Stomach (tissue), 9 donors: ENCODE data around the gene SPHK2. TPM values are rescaled to one million over a fixed set of nuclear protein-coding genes. Genes with fewer than 3 reads are reported as not detected.

ENCODE experiments used
- DNase-seq, 2 donors: peaks; one replicate each; pipeline versions ENCODE4 v3.0.0 to v3.0.0-alpha.2; 2013 to 2019
- H3K27ac ChIP-seq, 5 donors: fragments of 200-600 bp in 4 of 5; sonication (generic) in 4 of 5; one replicate each; pipeline ENCODE4 v1.5.1; 2013 to 2019; ENCODE audit warnings: mild to moderate bottlenecking in 1 of 5, moderate library complexity in 1 of 5
- H3K27me3 ChIP-seq, 3 donors: fragments of 200-600 bp; sonication (generic); one replicate each; pipeline ENCODE4 v1.5.1; 2017 to 2019; ENCODE audit warnings: mixed run types in 1 of 3
- H3K36me3 ChIP-seq, 4 donors: fragments of 200-600 bp; sonication (generic); 1 replicate in 3 of 4; 2 replicates in 1 of 4; pipeline ENCODE4 v1.5.1; 2016 to 2019
- H3K4me1 ChIP-seq, 4 donors: fragments of 200-600 bp; sonication (generic); one replicate each; pipeline ENCODE4 v1.5.1; 2016 to 2019
- H3K4me3 ChIP-seq, 4 donors: fragments of 200-600 bp; sonication (generic) in 3 of 4; one replicate each; pipeline ENCODE4 v1.5.1; 2016 to 2019; ENCODE audit warnings: mild to moderate bottlenecking in 1 of 4
- H3K9me3 ChIP-seq, 4 donors: fragments of 200-600 bp; sonication (generic); one replicate each; pipeline ENCODE4 v1.5.1; 2016 to 2019
- EP300 ChIP-seq: sonication (generic); formaldehyde crosslinking; IDR thresholded peaks from one replicate; pipeline ENCODE4 v1.6.1; 2017; ENCODE audit warnings: antibody characterized with exemption
- POLR2A ChIP-seq, 4 donors: fragments of 450-650 bp; IDR thresholded peaks; one replicate each; pipeline ENCODE4 v1.6.1; 2016; ENCODE audit warnings: antibody characterized with exemption in 4 of 4, control low read depth in 2 of 4, mild to moderate bottlenecking in 1 of 4, moderate library complexity in 1 of 4
- POLR2AphosphoS5 ChIP-seq, 3 donors: sonication (generic); formaldehyde crosslinking; IDR thresholded peaks; one replicate each; pipeline ENCODE4 v1.6.1; 2016; ENCODE audit warnings: antibody characterized with exemption in 3 of 3
- WGBS, 5 donors: extraction: QIAGEN DNeasy Blood & Tissue Kit in 3 of 5; methylation state at CpG; one replicate each; pipeline versions ENCODE4 v1.1.5 to v1.1.7; 2013 to 2018; 5-methylcytosine and 5-hydroxymethylcytosine counted together
- intact Hi-C: fragments of 100-400 bp; cut with DNase I; formaldehyde crosslinking; loops from one replicate; pipeline ENCODE4 v1.15.1; 2023; ENCODE audit warnings: low total_unique reads
- polyA plus RNA-seq, 3 donors: library from polyadenylated mRNA; stranded (reverse); fragments of 200-250 nt; gene quantifications; one replicate each; pipeline ENCODE4 v1.2.3, GENCODE V29; 2013
- total RNA-seq, 5 donors: library from RNA; depleted of rRNA; stranded (reverse); fragments of >200 nt; gene quantifications; one replicate each; pipeline versions ENCODE4 v1.1.0 to v1.2.3, GENCODE V29; 2014 to 2016
- TF ChIP-seq, protein P1 (sequence below), 7 experiments: fragments of 450-650 bp in 4 of 7; fragments of 200-600 bp in 3 of 7; sonication (generic) in 3 of 7; IDR thresholded peaks; one replicate each; pipeline ENCODE4 v1.5.1; 2016 to 2019; ENCODE audit warnings: antibody characterized with exemption in 7 of 7, control low read depth in 2 of 7, mild to moderate bottlenecking in 1 of 7
- donor health status: healthy with polysubstance abuse.
- donor health status: Bipolar disorder and iron deficiency.
- donor health status: healthy.

The SPHK2 gene
- total and polyA plus RNA-seq, 8 donors = 9.4 to 156 (median 19.6) TPM

GRCh38 chr19:48635966-48636858 is 16.9 kb downstream of the SPHK2 start:
- peaks cover 0 to 16% (median 9%) of the 10 kb centered on the region in 4 donors for H3K36me3 ChIP-seq
- peak overlapping the region; percentile 90 to 98 (median 96) for H3K27ac ChIP-seq
- peak in 1 of 2 donors; percentile 77 for DNase-seq
- H3K9me3 ChIP-seq = no peaks in the 10 kb centered on the region
- peaks cover 56 to 83% (median 72%) of the 10 kb centered on the region in 4 donors for H3K4me1 ChIP-seq
- no peaks in the 10 kb centered on the region for H3K27me3 ChIP-seq
- peak overlapping the region; percentile 62 to 81 (median 76) for H3K4me3 ChIP-seq
- WGBS, 5 donors = 0 to 2% (median 1%) methylated on average over 26 to 35 of the region's 35 CpGs
- no peak for TF ChIP-seq EP300
- TF ChIP-seq, protein P1, sequence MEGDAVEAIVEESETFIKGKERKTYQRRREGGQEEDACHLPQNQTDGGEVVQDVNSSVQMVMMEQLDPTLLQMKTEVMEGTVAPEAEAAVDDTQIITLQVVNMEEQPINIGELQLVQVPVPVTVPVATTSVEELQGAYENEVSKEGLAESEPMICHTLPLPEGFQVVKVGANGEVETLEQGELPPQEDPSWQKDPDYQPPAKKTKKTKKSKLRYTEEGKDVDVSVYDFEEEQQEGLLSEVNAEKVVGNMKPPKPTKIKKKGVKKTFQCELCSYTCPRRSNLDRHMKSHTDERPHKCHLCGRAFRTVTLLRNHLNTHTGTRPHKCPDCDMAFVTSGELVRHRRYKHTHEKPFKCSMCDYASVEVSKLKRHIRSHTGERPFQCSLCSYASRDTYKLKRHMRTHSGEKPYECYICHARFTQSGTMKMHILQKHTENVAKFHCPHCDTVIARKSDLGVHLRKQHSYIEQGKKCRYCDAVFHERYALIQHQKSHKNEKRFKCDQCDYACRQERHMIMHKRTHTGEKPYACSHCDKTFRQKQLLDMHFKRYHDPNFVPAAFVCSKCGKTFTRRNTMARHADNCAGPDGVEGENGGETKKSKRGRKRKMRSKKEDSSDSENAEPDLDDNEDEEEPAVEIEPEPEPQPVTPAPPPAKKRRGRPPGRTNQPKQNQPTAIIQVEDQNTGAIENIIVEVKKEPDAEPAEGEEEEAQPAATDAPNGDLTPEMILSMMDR (IDR thresholded peaks at IDR 0.05) = no peak
- TF ChIP-seq POLR2A (IDR thresholded peaks at IDR 0.05) = no peak
- TF ChIP-seq POLR2AphosphoS5 (IDR thresholded peaks at IDR 0.05) = no peak
- intact Hi-C loops = no loop called here

DNA sequence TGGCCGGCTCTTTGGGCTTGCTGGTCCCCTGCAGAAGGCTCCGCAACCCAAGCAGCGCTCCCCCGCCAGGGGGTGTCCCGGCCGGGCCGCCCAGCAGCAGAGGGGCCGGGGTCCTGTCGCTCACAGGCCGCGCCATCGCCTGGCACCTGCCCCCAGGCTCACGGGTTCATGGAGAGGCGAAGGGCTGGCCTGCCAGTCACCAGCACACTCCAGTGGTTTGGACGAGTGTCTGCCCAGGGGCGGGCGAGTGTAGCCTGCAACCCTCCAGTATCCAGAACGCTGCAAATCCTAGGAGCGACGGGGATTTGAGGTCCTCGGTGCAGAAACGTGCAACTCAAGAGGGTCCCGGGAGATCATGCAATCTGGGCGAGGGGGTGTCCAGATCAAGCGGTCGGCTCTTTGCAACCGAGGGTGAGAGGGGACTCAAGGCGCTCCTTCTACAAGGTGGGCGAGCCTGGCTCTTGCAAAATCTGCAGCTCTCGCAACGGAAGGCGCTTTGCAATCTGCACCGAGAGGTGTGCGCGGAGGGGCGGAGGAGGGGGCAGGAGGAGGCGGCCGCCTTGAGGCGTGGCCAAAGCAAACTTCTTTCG is 17.6 kb downstream of the SPHK2 start, which contains the start of gene DBP:
Gene DBP (minus strand): TSS at position 521 of the 590 bp plus-strand sequence. CDS start 385 bp downstream, at position 136.
- Histone ChIP-seq H3K27me3 (no peaks in the 10 kb centered on the region), H3K4me1 (peaks cover 54 to 79% (median 66%) of the 10 kb centered on the region in 4 donors)
- intact Hi-C loops = no loop called here

DNA sequence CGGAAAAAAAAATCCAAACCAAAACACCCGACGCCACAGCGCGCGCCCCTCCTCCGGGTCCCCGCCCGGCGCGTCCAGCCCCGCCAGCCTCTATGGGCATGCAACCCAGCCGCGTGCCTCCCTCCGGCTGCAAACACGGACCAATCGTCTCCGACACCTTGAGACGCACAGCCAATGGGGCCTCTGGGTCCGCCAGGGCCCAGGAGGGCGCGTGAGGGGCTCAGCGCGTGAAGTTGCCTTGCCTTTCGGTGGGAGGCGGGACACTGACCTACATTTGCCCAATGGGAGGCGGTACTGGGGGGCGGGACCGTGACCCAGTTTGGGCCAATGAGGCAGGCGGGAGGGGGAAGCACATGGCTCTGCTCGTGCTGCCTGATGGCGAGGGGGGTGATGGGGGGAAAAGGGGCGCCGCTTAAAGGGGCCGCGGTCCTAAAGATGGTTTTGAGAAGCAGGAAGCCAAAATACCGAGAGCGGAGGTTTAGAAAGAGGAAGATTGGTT is 18.2 kb downstream of the SPHK2 start:
- intact Hi-C loops = no loop called here
- DNase-seq = peak; percentile 99 to 100
- TF ChIP-seq POLR2A (IDR thresholded peaks at IDR 0.05) (no peak), POLR2AphosphoS5 (IDR thresholded peaks at IDR 0.05) (peak; percentile 42 to 92 (median 89)), EP300 (no peak)
- TF ChIP-seq, protein P1 (IDR thresholded peaks at IDR 0.05) = peak in 1 of 7 experiments; percentile 16
- Histone ChIP-seq H3K27me3 (no peaks in the 10 kb centered on the region), H3K36me3 (peaks cover 0 to 6% (median 5%) of the 10 kb centered on the region in 4 donors), H3K9me3 (no peaks in the 10 kb centered on the region), H3K4me3 (peak overlapping the region; percentile 62 to 81 (median 76)), H3K27ac (peak overlapping the region; percentile 90 to 98 (median 96)), H3K4me1 (peaks cover 50 to 73% (median 62%) of the 10 kb centered on the region in 4 donors)
- WGBS, 5 donors = 0 to 2% (median 1%) methylated on average over 16 to 38 of the region's 38 CpGs

More for the DNA sequence above, 17.6 kb downstream of the SPHK2 start, which contains the start of gene DBP:
- H3K27ac ChIP-seq = peak within 1 kb of the TSS; percentile 90 to 98 (median 96)
- H3K9me3 ChIP-seq = no peaks in the 10 kb centered on the region
- peak in 1 of 2 donors; percentile 45 for DNase-seq
- H3K4me3 ChIP-seq = peak within 1 kb of the TSS; percentile 62 to 81 (median 76)
- 0 to 1% (median 0%) methylated on average over 29 to 40 of the region's 40 CpGs for WGBS, 5 donors
- peaks cover 0 to 12% (median 7%) of the 10 kb centered on the region in 4 donors for H3K36me3 ChIP-seq
- TF ChIP-seq POLR2AphosphoS5 (IDR thresholded peaks at IDR 0.05) (no peak), POLR2A (IDR thresholded peaks at IDR 0.05) (no peak), EP300 (no peak)
- TF ChIP-seq, protein P1 (IDR thresholded peaks at IDR 0.05) = no peak
